Common myeloid progenitor, CD34-positive (primary cell): ENCODE measurements around the gene UBE2L6.
A peak's percentile ranks its signal among the peaks of the same experiment; 100 is the strongest.

Experiments
- CTCF ChIA-PET: fragments of 350-600 bp; sonication (Branson Sonifier 250); formaldehyde crosslinking; loops from one replicate; lab custom pipeline; 2021; ENCODE audit warnings: antibody characterized with exemption; lab: Charles Lee
- POLR2A ChIA-PET: fragments of 350-600 bp; sonication (Branson Sonifier 250); formaldehyde crosslinking; loops from one replicate; lab custom pipeline; 2021; ENCODE audit warnings: antibody characterized with exemption; lab: Charles Lee
- DNase-seq, 3 donors: peaks; one replicate each; pipeline versions ENCODE4 v3.0.0 to v3.0.0-alpha.2; 2013
- H3K27ac ChIP-seq, 2 experiments: 1 replicate in 1 of 2; 2 replicates in 1 of 2; pipeline ENCODE4 v1.7.0; 2013; ENCODE audit warnings: inconsistent platforms in 2 of 2, low read length in 2 of 2, mild to moderate bottlenecking in 2 of 2, low read depth in 1 of 2, moderate library complexity in 1 of 2; ENCODE audit not compliant: severe bottlenecking in 2 of 2, insufficient read depth in 1 of 2, poor library complexity in 1 of 2
- H3K27me3 ChIP-seq, 5 experiments: replicated peaks in 2 of 5; 1 replicate in 3 of 5; 2 replicates in 2 of 5; pipeline versions ENCODE4 v1.6.1 to v1.7.0; 2013; ENCODE audit warnings: low read length in 4 of 5, mild to moderate bottlenecking in 2 of 5, moderate library complexity in 2 of 5, inconsistent platforms in 1 of 5; ENCODE audit not compliant: insufficient read depth in 5 of 5, control insufficient read depth in 4 of 5
- H3K36me3 ChIP-seq, 4 experiments: 1 replicate in 2 of 4; 2 replicates in 2 of 4; pipeline versions ENCODE4 v1.6.1 to v1.7.0; 2013; ENCODE audit warnings: low read length in 3 of 4, control low read depth in 1 of 4, mild to moderate bottlenecking in 1 of 4; ENCODE audit not compliant: control insufficient read depth in 4 of 4, insufficient read depth in 4 of 4
- H3K4me1 ChIP-seq, 4 experiments: 1 replicate in 3 of 4; 2 replicates in 1 of 4; pipeline versions ENCODE4 v1.6.1 to v1.7.1; 2013; ENCODE audit warnings: low read length in 3 of 4, mild to moderate bottlenecking in 3 of 4, control low read depth in 1 of 4, inconsistent platforms in 1 of 4, moderate library complexity in 1 of 4; ENCODE audit not compliant: control insufficient read depth in 4 of 4, insufficient read depth in 4 of 4; ENCODE audit errors: control extremely low read depth in 1 of 4
- H3K4me3 ChIP-seq, 7 experiments: 1 replicate in 4 of 7; 2 replicates in 3 of 7; pipeline versions ENCODE4 v1.5.1 to v1.7.0; 2013; ENCODE audit warnings: mild to moderate bottlenecking in 7 of 7, low read length in 6 of 7, moderate library complexity in 6 of 7, inconsistent platforms in 2 of 7, low read depth in 2 of 7, control low read depth in 1 of 7; ENCODE audit not compliant: insufficient read depth in 4 of 7, control insufficient read depth in 1 of 7; ENCODE audit errors: extremely low read depth in 1 of 7
- H3K9me3 ChIP-seq, 5 experiments: 1 replicate in 4 of 5; 2 replicates in 1 of 5; pipeline versions ENCODE4 v1.6.1 to v1.7.1; 2013; ENCODE audit warnings: low read length in 4 of 5, mild to moderate bottlenecking in 2 of 5, inconsistent platforms in 1 of 5, low read depth in 1 of 5, moderate library complexity in 1 of 5; ENCODE audit not compliant: control insufficient read depth in 4 of 5, insufficient read depth in 2 of 5; ENCODE audit errors: control extremely low read depth in 1 of 5
- WGBS: methylation state at CpG from one replicate; pipeline ENCODE4 v1.1.5; 2013; ENCODE audit not compliant: insufficient coverage; 5-methylcytosine and 5-hydroxymethylcytosine counted together

Gene UBE2L6

DNA sequence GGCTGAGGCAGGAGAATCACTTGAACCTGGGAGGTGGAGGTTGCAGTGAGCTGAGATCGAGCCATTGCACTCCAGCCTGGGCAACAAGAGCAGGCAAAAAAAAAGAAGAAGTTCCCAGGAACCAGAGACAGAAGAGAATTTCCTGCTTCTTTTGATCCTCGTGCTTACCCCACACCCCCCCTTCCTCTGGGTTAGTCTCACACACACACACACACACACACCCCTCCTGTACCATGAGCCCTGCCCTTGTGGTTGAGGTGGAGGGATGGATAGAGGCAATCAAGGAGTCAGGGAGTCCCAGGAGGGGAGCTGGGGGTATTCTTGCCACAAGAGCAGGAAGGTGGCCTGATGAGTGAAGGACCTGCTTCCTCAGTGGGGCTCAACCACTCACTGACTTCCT, 4.1 kb upstream of the UBE2L6 start:
- Histone ChIP-seq H3K36me3 (no peaks in the 10 kb centered on the region), H3K4me1 (peaks cover 4 to 49% (median 21%) of the 10 kb centered on the region in 4 experiments), H3K27ac (no peak overlapping the region), H3K27me3 (no peaks in the 10 kb centered on the region), H3K9me3 (no peaks in the 10 kb centered on the region), H3K4me3 (no peak overlapping the region)
- no CpG with 5 or more reads among the region's 2 CpGs for WGBS
- POLR2A ChIA-PET: no interaction called here
- DNase-seq: peak in 2 of 3 donors; percentile 61 to 70
- CTCF ChIA-PET: interaction anchor here (0.9 to 9.5 kb wide), 11 partner anchors 11 to 186 kb away, joined by 3 to 401 read pairs (median 4); no protein-coding TSS in a partner anchor

DNA sequence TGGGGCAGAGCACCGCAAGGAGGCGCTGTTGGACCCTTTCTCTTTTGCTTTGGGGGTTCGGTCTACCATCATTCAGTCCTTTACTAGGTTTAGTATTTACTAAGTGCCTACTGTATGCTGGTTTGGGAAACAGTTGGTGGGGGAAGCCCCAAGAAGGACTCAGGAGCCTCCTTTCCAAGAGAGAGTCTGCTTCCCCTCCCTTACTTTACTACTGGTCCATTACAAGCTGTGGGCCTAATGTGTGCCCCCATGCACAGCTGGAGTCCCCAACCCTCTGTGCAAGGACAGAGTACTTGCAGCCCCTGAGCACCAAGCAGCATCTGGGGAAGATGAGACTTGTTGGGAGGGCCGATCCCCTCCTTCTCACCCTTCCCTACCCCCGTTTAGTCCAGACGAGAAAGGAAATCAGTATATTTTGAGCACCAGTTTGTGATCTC, 876 bp upstream of the UBE2L6 start:
- Histone ChIP-seq H3K4me3 (peak overlapping the region; percentile 76 to 97 (median 94)), H3K27me3 (no peaks in the 10 kb centered on the region), H3K4me1 (peaks cover 13 to 64% (median 35%) of the 10 kb centered on the region in 4 experiments), H3K27ac (no peak overlapping the region), H3K36me3 (no peaks in the 10 kb centered on the region), H3K9me3 (no peaks in the 10 kb centered on the region)
- 57% methylated on average over 3 of the region's 6 CpGs for WGBS
- peak in 2 of 3 donors; percentile 80 to 89 for DNase-seq
- POLR2A ChIA-PET: interaction anchor here (0.6 to 1.6 kb wide), 3 partner anchors 71 to 77 kb away, joined by 3 to 18 read pairs (median 4); no protein-coding TSS in a partner anchor
- CTCF ChIA-PET: interaction anchor here (0.6 to 9.5 kb wide), 34 partner anchors 10 to 944 kb away, joined by 3 to 401 read pairs (median 4); partner anchors contain the start of genes SERPING1, SLC43A1 and SMTNL1

DNA sequence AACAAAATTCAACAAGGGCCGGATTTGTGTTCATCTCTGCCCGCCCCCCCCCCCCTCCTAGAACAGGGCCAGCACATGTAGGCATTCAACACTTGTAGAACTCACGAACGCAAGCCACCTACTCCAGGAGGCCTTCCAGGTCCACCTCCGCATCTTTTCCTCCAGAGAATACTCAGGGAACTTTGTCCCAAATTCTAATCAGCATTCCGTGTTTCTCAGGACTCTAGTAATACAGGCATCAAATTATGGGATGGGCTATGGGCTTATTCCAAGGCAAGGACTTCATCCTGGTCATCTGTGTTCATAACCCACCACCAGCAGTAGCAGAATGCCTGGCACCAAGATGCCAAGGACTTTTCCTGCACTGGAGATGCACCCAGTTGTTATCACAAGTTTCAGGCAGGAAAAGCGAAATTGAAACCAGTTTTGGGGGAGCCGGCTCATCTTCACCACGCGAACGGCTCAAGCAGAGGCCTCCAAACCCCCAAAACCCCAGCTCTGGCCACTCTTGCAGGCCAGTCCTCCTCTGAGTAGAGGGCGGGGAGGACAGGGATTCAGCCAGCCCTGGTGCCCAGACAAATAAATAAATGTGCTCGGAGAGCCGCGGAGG, 462 bp downstream of the UBE2L6 start:
- peaks cover 13 to 55% (median 32%) of the 10 kb centered on the region in 4 experiments for H3K4me1 ChIP-seq
- POLR2A ChIA-PET: interaction anchor here (1.6 kb wide), 1 partner anchor 72 kb away, joined by 18 read pairs; no protein-coding TSS in a partner anchor
- 0% methylated on average over 8 of the region's 15 CpGs for WGBS
- H3K4me3 ChIP-seq: peak overlapping the region; percentile 76 to 97 (median 94)
- H3K36me3 ChIP-seq: peaks cover 0 to 7% (median 2%) of the 10 kb centered on the region in 4 experiments
- H3K9me3 ChIP-seq: no peaks in the 10 kb centered on the region
- CTCF ChIA-PET: interaction anchor here (0.7 to 9.5 kb wide), 16 partner anchors 9 to 113 kb away, joined by 3 to 401 read pairs (median 6); partner anchors contain the start of genes SERPING1 and SMTNL1
- H3K27me3 ChIP-seq: no peaks in the 10 kb centered on the region
- peak in 2 of 3 donors; percentile 46 to 62 for DNase-seq
- peak overlapping the region; percentile 46 to 76 for H3K27ac ChIP-seq

DNA sequence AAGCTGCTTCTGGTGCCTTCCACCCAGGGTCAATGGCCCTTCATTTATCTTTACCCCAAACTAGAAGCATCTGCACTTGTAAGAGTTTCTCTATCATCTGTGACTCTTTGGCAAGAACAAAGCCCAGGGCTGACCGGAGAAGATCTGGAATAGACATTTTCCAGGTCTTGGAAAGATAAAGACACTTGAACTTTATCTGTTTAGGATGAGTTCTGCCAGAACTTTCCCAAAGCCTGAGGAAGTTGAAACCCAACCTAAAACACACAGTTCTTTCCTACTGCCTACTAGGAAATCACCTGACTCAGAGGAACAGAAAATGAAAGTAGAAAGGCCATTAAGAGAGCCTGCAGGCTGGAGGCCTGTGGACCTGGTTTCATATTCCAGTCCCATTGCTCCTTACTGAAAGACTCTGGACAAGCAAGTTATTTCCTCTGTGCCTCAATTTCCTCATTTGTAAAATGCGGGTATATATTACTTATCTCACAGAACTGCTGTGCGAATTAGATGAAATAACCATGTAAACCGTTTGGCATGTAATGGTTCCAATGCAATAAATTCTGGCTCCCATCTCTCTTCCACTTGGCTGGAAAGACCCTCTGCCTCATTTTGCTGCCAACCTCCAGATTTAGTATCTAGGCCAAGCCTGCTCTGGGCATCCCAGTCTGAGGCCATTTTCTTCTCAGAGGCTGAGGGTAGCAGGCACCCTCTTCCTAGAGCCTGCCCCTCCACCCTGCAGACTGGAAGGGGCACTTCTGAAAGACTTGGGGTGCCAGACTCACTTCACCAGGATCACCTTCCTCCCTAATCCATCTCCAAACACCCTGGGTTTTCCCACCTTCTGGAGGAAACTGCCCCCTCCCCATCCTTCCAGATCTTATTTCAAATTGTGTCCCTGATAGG, 1.2 kb downstream of the UBE2L6 start:
- POLR2A ChIA-PET: no interaction called here
- peaks cover 10 to 47% (median 26%) of the 10 kb centered on the region in 4 experiments for H3K4me1 ChIP-seq
- no peaks in the 10 kb centered on the region for H3K9me3 ChIP-seq
- peak overlapping the region in 6 of 7 experiments; percentile 91 to 97 (median 95) for H3K4me3 ChIP-seq
- peak; percentile 53 to 83 (median 69) for DNase-seq
- CTCF ChIA-PET: interaction anchor here (1.3 to 9.5 kb wide), 8 partner anchors 8 to 78 kb away, joined by 5 to 401 read pairs (median 22); partner anchors contain the start of gene SERPING1
- no peaks in the 10 kb centered on the region for H3K27me3 ChIP-seq
- peak overlapping the region; percentile 62 to 76 for H3K27ac ChIP-seq
- H3K36me3 ChIP-seq: peaks cover 0 to 7% (median 3%) of the 10 kb centered on the region in 4 experiments
- 10% methylated on average over 2 of the region's 4 CpGs for WGBS

DNA sequence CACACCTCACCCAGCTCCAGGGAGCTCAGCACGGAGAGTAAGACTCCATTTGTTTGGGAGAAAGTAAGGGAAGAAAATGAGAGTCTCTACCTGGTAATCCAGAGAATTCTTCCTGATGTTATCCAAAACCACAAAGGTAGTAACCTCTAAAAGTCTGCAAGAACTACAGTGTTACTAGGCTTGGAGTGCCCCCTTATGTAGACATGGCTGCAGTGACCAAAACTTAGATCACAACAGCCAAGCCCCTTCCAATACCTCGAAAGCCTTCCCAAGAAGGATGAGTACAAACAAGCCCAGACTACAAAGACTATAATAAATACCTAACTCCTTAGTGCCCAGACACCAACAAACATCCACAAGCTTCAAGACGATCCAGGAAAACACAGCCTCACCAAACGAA, 4.9 kb downstream of the UBE2L6 start:
- WGBS: 95% methylated on average over 2 of the region's 4 CpGs
- no peaks in the 10 kb centered on the region for H3K9me3 ChIP-seq
- peaks cover 10 to 23% (median 19%) of the 10 kb centered on the region in 4 experiments for H3K4me1 ChIP-seq
- CTCF ChIA-PET: interaction anchor here (1.2 to 5.0 kb wide), 3 partner anchors 37 to 82 kb away, joined by 3 to 37 read pairs (median 24); no protein-coding TSS in a partner anchor
- H3K27ac ChIP-seq: peak overlapping the region; percentile 13 to 40
- DNase-seq: no peak
- no peak overlapping the region for H3K4me3 ChIP-seq
- POLR2A ChIA-PET: interaction anchor here (0.7 kb wide), 1 partner anchor 109 kb away, joined by 3 read pairs; no protein-coding TSS in a partner anchor
- peaks cover 2 to 34% (median 22%) of the 10 kb centered on the region in 4 experiments for H3K36me3 ChIP-seq
- H3K27me3 ChIP-seq: no peaks in the 10 kb centered on the region

DNA sequence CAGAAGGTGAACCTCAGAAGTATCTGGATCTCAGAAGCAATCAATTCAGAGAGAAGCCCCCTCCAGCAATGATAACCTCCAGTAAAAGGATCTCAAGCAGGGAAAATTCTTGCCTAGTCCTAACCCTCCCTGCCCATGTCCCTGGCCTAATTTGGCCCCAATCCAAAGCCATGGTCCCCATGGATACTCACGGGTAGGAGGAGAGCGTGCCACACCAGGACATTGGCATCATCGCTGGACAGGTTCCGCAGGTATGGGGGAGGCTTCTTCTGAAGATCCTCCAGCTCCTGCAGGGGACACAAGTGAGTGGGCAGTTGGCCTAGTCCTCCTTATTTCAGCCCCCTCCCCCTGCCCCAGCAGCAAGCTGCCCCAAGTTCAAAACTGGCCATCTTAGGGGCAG, 7.3 kb downstream of the UBE2L6 start:
- 95% methylated on average over 4 of the region's 4 CpGs for WGBS
- H3K27me3 ChIP-seq: no peaks in the 10 kb centered on the region
- peaks cover 5 to 51% (median 38%) of the 10 kb centered on the region in 4 experiments for H3K36me3 ChIP-seq
- H3K27ac ChIP-seq: no peak overlapping the region
- peaks cover 0 to under 1% (median under 1%) of the 10 kb centered on the region in 4 experiments for H3K4me1 ChIP-seq
- POLR2A ChIA-PET: no interaction called here
- DNase-seq: no peak
- no peaks in the 10 kb centered on the region for H3K9me3 ChIP-seq
- CTCF ChIA-PET: interaction anchor here (0.8 to 4.1 kb wide), 7 partner anchors 14 to 234 kb away, joined by 3 to 17 read pairs (median 3); no protein-coding TSS in a partner anchor
- no peak overlapping the region for H3K4me3 ChIP-seq
